Esophagus squamous epithelium (tissue), 4 donors: ENCODE results near the gene BBS9.

Experiments used
- POLR2A ChIP-seq, 4 donors: fragments of 450-650 bp; IDR thresholded peaks; one replicate each; pipeline ENCODE4 v1.6.1; 2017; ENCODE audit warnings: antibody characterized with exemption in 4 of 4, mild to moderate bottlenecking in 4 of 4, moderate library complexity in 3 of 4
- TF ChIP-seq, protein P1 (sequence below), 6 experiments: fragments of 450-650 bp in 4 of 6; fragments of 200-600 bp in 2 of 6; sonication (generic) in 2 of 6; IDR thresholded peaks; one replicate each; pipeline ENCODE4 v1.5.1; 2016 to 2019; ENCODE audit warnings: antibody characterized with exemption in 6 of 6, mild to moderate bottlenecking in 4 of 6, moderate library complexity in 4 of 6

DNA sequence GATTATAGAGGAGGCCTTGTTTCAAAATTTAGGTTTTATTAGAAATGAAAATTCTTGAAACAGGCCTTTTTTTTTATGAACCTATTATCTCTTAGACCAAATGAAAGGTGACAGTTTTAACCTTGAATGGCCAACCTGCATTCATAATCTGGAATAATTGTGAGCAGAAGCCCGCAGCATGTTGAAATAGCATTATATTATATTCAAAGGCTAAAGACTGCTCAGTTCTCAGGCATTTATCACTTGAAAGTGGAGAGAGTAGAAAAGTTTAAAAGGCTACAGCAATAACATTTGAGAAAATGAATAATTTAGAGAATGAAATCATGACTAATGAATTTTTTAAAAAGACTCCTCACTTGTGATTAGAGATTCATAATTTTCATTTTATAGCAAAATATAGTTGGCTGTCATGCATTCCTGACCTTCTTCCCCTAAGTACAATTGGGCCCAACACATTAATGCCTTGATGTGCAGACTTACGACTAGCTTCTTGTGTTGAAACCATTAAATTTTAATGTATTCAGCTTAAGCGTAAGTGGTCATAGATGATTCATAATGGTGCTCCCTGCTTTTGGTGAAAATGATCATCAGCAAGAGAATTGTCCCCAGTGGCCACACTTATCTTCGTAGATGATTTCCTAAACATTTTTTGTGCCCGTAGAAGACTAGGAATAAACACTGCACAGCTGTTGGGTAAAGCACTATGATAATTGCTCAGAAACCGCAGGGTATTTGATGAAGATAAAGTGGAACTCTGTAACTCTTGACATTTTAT is 429.4 kb downstream of the BBS9 start:
- TF ChIP-seq, protein P1, sequence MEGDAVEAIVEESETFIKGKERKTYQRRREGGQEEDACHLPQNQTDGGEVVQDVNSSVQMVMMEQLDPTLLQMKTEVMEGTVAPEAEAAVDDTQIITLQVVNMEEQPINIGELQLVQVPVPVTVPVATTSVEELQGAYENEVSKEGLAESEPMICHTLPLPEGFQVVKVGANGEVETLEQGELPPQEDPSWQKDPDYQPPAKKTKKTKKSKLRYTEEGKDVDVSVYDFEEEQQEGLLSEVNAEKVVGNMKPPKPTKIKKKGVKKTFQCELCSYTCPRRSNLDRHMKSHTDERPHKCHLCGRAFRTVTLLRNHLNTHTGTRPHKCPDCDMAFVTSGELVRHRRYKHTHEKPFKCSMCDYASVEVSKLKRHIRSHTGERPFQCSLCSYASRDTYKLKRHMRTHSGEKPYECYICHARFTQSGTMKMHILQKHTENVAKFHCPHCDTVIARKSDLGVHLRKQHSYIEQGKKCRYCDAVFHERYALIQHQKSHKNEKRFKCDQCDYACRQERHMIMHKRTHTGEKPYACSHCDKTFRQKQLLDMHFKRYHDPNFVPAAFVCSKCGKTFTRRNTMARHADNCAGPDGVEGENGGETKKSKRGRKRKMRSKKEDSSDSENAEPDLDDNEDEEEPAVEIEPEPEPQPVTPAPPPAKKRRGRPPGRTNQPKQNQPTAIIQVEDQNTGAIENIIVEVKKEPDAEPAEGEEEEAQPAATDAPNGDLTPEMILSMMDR (IDR thresholded peaks at IDR 0.05) = no peak
- TF ChIP-seq POLR2A (IDR thresholded peaks at IDR 0.05) = no peak
